ENCODE data around the gene MIA.

Gene MIA

DNA sequence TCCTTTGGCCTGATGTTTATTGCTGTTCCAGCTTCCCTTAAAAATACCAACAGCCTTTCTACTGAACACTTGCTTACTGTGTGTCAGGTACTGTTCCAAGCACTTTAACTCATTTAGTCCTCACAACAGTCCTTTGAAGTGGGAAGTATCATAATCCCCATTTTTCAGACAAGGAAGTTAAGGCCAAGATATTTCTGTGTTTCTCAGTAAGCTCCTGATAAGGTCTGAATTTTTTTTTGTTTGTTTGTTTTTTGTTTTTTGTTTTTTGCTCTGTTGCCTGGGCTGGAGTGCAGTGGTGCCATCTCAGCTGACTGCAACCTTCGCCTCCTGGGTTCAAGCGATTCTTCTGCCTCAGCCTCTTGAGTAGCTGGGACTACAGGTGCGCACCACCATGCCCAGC, 16.8 kb upstream of the MIA start:
- H4K20me1 ChIP-seq (ENCODE audit: low read depth, low read length): peaks cover 32% of the 10 kb centered on the region
- H3K9me3 ChIP-seq (ENCODE audit: insufficient read depth, low read length): no peaks in the 10 kb centered on the region
- H3K4me3 ChIP-seq (ENCODE audit: insufficient read depth, low read length, poor library complexity, severe bottlenecking): no peak overlapping the region
- H3K9ac ChIP-seq (ENCODE audit: low read length): no peak overlapping the region
- H2AFZ ChIP-seq (ENCODE audit: low read depth, low read length, severe bottlenecking): no peak overlapping the region
- no peaks in the 10 kb centered on the region for H3F3A ChIP-seq (ENCODE audit: insufficient read depth)
- H3K4me2 ChIP-seq (ENCODE audit: low read depth, low read length, poor library complexity, severe bottlenecking): no peak overlapping the region
- peaks cover 70% of the 10 kb centered on the region for H3K79me2 ChIP-seq (ENCODE audit: insufficient read depth, low read length)
- no peaks in the 10 kb centered on the region for H3K27me3 ChIP-seq (ENCODE audit: low read length)
- H3K36me3 ChIP-seq (ENCODE audit: low read length): peaks cover 39% of the 10 kb centered on the region
- H3K27ac ChIP-seq (ENCODE audit: low read depth, low read length): no peak overlapping the region
- H3K9me2 ChIP-seq (replicated peaks; ENCODE audit: insufficient read depth, low read length): no peaks in the 10 kb centered on the region
- no peak for TF ChIP-seq EZH2phosphoT487 (conservative IDR thresholded peaks at IDR 0.05; ENCODE audit: low read length)
- TF ChIP-seq, protein P1, sequence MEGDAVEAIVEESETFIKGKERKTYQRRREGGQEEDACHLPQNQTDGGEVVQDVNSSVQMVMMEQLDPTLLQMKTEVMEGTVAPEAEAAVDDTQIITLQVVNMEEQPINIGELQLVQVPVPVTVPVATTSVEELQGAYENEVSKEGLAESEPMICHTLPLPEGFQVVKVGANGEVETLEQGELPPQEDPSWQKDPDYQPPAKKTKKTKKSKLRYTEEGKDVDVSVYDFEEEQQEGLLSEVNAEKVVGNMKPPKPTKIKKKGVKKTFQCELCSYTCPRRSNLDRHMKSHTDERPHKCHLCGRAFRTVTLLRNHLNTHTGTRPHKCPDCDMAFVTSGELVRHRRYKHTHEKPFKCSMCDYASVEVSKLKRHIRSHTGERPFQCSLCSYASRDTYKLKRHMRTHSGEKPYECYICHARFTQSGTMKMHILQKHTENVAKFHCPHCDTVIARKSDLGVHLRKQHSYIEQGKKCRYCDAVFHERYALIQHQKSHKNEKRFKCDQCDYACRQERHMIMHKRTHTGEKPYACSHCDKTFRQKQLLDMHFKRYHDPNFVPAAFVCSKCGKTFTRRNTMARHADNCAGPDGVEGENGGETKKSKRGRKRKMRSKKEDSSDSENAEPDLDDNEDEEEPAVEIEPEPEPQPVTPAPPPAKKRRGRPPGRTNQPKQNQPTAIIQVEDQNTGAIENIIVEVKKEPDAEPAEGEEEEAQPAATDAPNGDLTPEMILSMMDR (IDR thresholded peaks at IDR 0.05; ENCODE audit: insufficient read depth, low read length, poor library complexity, severe bottlenecking): no peak

DNA sequence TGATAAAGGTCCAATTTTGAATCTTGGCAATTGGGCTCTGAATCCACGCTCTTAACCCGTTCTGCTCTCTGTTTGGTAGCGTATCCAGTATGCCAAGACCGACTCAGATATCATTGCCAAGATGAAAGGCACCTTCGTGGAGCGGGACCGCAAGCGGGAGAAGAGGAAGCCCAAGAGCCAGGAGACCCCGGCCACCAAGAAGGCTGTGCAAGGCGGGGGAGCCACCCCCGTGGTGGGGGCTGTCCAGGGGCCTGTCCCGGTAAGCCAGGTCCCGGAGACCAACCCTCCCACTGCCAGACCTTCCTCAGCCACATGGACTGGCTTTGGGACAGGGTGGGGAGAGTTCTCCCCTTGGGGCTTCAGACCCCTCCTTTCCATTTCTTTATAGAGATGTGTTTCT, 16.0 kb upstream of the MIA start:
- TF ChIP-seq, protein P1 (IDR thresholded peaks at IDR 0.05; ENCODE audit: insufficient read depth, low read length, poor library complexity, severe bottlenecking): no peak
- peaks cover 44% of the 10 kb centered on the region for H3K36me3 ChIP-seq (ENCODE audit: low read length)
- H3K27me3 ChIP-seq (ENCODE audit: low read length): no peaks in the 10 kb centered on the region
- no peak overlapping the region for H3K4me2 ChIP-seq (ENCODE audit: low read depth, low read length, poor library complexity, severe bottlenecking)
- no peak overlapping the region for H3K9ac ChIP-seq (ENCODE audit: low read length)
- peaks cover 62% of the 10 kb centered on the region for H3K79me2 ChIP-seq (ENCODE audit: insufficient read depth, low read length)
- H3K9me2 ChIP-seq (replicated peaks; ENCODE audit: insufficient read depth, low read length): no peaks in the 10 kb centered on the region
- no peaks in the 10 kb centered on the region for H3F3A ChIP-seq (ENCODE audit: insufficient read depth)
- H2AFZ ChIP-seq (ENCODE audit: low read depth, low read length, severe bottlenecking): no peak overlapping the region
- H3K27ac ChIP-seq (ENCODE audit: low read depth, low read length): no peak overlapping the region
- H3K9me3 ChIP-seq (ENCODE audit: insufficient read depth, low read length): no peaks in the 10 kb centered on the region
- H4K20me1 ChIP-seq (ENCODE audit: low read depth, low read length): peaks cover 32% of the 10 kb centered on the region
- H3K4me3 ChIP-seq (ENCODE audit: insufficient read depth, low read length, poor library complexity, severe bottlenecking): no peak overlapping the region

DNA sequence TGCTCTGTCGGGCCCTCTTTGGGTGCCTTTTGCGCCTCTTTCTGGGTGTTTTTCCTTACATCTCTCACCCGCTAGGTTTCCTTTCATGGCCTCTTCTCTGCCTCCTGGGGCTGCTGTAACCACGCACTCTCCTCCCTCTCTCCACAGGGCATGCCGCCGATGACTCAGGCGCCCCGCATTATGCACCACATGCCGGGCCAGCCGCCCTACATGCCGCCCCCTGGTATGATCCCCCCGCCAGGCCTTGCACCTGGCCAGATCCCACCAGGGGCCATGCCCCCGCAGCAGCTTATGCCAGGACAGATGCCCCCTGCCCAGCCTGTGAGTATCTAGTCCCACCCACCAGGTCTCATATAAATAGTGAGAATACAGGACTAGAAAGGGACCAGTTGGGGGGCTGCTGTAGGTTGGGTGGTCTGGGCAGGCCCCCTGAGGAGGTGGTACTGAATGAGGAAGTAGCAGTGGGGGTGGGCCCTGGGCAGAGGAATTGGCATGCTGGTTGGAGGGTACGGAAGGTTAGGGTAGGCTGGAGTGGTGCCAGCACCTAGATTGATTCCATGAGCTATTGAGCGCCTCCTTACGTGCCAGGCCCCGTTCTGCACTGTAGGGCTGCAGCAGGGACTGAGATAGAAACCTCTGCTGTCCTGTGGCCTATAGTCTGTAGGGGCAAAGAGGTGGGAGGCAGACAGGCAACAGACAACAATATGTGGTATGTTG, 12.4 kb upstream of the MIA start:
- no peaks in the 10 kb centered on the region for H3K9me3 ChIP-seq (ENCODE audit: insufficient read depth, low read length)
- H3K36me3 ChIP-seq (ENCODE audit: low read length): peaks cover 53% of the 10 kb centered on the region
- no peak overlapping the region for H3K9ac ChIP-seq (ENCODE audit: low read length)
- H3F3A ChIP-seq (ENCODE audit: insufficient read depth): peaks cover 13% of the 10 kb centered on the region; the same call in 1 of the 2 replicates
- H4K20me1 ChIP-seq (ENCODE audit: low read depth, low read length): peaks cover 16% of the 10 kb centered on the region; the same call in 1 of the 2 replicates
- H3K79me2 ChIP-seq (ENCODE audit: insufficient read depth, low read length): peaks cover 30% of the 10 kb centered on the region
- no peak overlapping the region for H3K27ac ChIP-seq (ENCODE audit: low read depth, low read length)
- H2AFZ ChIP-seq (ENCODE audit: low read depth, low read length, severe bottlenecking): no peak overlapping the region
- TF ChIP-seq EZH2phosphoT487 (conservative IDR thresholded peaks at IDR 0.05; ENCODE audit: low read length): no peak
- TF ChIP-seq, protein P1 (IDR thresholded peaks at IDR 0.05; ENCODE audit: insufficient read depth, low read length, poor library complexity, severe bottlenecking): no peak
- H3K9me2 ChIP-seq (replicated peaks; ENCODE audit: insufficient read depth, low read length): no peaks in the 10 kb centered on the region
- H3K4me3 ChIP-seq (ENCODE audit: insufficient read depth, low read length, poor library complexity, severe bottlenecking): no peak overlapping the region
- H3K4me2 ChIP-seq (ENCODE audit: low read depth, low read length, poor library complexity, severe bottlenecking): no peak overlapping the region
- no peaks in the 10 kb centered on the region for H3K27me3 ChIP-seq (ENCODE audit: low read length)
